GM21737 (cell line): ENCODE measurements around the gene AGPAT4.
A peak's percentile ranks its signal among the peaks of the same experiment; 100 is the strongest.
"Not testable (repeated sequence)": the region's sequence is repeated elsewhere in the genome, so short reads cannot be mapped to it uniquely, and the experiment has no call there.

ENCODE experiments used
- ATAC-seq: cut with Tn5 transposase; IDR thresholded peaks from one replicate; pipeline ENCODE4 v1.9.1; 2021; ENCODE audit warnings: mild to moderate bottlenecking, moderate library complexity; ENCODE audit not compliant: unreplicated experiment

Gene AGPAT4, protein sequence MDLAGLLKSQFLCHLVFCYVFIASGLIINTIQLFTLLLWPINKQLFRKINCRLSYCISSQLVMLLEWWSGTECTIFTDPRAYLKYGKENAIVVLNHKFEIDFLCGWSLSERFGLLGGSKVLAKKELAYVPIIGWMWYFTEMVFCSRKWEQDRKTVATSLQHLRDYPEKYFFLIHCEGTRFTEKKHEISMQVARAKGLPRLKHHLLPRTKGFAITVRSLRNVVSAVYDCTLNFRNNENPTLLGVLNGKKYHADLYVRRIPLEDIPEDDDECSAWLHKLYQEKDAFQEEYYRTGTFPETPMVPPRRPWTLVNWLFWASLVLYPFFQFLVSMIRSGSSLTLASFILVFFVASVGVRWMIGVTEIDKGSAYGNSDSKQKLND

DNA sequence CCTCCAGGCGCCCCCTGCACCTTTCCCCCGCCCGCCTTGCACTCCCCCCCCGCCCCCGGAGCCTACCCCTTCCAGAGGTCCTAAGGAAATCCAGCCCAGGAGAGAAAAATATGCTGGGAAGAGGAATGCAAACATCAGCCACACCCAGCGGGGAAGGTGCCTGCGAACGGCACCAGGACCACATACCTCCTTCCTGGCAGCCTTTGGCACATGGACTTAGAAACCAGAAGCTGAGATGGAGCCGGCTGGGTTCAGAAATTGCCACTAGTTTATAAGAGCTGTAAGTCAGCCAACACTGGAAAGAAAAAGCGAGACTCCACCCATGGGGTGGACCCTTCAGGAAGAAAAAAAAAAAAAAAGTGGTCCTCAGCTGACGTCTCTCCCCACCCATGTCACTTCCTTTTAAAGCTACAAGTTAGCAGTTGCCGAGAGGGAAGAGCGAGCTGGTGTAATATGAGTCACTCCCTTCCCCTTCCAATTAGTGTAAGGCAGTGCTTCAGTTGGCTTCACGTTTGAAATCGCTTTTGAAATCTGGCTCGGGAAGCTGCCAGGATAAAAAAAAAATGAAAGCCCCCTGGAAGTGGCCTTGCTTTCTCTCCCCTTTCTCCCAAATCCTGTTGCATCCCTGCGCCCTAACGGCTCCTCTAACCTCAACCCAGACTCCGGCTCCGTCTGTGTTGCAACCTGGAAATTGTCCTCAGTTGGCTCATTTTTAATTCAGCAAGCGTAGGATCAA lies at the start of gene AGPAT4:
AGPAT4 (minus strand) TSS at position 310 of the 736 bp plus-strand sequence. CDS start 41,848 bp downstream, outside the sequence.
- ATAC-seq: peak; percentile 99

DNA sequence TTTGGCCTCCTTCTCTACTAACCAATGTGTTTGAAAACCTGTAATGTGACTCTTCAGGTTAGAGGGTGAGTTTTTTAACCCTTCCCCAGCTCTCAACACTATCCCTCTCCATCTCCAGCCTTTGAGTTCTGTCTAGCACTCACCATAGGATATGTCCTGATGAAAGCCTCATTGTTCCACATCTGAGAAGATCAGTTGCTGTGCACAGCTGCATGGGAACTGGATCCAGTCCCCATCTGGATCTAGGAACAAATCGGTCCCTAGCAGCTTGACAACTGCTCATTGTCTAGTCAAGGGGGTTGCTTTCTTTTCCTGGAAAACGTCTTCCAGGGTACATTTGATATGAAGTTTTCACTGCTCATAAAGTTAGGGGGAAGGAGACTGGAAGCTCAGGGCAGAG lies 45.4 kb upstream of the AGPAT4 start:
- no peak for ATAC-seq

DNA sequence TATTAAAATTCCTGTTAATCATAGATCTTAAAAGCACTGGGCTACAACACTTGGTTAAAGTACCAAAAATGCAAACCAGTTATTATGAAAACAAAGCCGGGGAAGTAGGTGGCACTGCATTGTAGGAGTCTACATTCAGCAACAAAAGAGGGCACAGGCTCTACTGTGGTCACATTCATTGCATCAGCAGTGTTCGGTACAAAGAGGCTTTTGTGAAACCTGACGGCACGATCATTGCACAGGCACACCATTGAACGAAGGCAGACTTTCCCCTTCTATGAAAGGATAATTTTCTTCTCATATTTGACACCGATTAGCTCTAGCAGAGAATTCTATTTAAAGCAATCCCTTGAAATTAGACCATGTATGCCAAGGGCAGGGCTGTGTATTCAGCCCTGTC lies 44.6 kb upstream of the AGPAT4 start:
- no peak for ATAC-seq

DNA sequence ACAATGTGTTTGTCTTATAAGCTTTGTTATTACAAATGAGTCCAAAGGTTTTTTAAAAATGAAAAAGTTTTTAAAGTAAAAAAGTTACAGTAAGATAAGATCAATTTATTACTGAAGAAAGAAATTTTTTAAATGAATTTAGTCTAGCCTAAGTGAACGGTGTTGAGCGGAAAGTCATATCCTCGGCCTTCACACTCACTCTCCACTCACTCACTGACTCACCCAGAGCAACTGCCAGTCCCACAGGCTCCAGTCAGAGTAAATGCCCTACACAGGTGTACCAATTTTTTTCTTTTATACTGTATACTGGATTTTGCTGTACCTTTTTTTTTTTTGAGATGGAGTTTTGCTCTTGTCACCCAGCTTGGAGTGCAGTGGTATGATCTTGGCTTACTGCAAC lies 42.7 kb upstream of the AGPAT4 start:
- ATAC-seq: no peak

DNA sequence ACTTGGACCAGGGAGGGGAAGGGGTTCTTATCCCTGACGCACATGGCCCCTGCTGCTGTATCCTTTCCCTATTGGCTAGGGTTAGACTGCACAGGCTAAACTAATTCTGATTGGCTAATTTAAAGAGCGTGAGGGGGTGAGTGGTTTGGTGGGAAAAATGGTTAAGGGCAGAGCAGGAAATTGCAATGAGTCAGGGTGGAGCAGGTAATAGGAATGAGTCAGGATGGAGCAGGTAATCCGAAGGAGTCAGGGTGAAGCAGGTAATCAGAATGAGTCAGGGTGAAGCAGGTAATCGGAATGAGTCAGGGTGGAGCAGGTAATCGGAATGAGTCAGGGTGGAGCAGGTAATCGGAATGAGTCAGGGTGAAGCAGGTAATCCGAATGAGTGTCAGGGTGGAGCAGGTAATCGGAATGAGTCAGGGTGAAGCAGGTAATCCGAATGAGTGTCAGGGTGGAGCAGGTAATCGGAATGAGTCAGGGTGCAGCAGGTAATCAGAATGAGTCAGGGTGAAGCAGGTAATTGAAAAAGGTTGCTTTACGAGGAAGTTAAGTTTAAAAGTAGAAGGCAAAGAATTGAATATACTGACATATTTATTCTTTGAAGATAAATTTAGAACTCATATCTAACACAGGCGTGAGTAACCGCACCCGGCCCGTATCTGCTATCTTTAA lies 41.5 kb upstream of the AGPAT4 start:
- not testable (repeated sequence) for ATAC-seq

DNA sequence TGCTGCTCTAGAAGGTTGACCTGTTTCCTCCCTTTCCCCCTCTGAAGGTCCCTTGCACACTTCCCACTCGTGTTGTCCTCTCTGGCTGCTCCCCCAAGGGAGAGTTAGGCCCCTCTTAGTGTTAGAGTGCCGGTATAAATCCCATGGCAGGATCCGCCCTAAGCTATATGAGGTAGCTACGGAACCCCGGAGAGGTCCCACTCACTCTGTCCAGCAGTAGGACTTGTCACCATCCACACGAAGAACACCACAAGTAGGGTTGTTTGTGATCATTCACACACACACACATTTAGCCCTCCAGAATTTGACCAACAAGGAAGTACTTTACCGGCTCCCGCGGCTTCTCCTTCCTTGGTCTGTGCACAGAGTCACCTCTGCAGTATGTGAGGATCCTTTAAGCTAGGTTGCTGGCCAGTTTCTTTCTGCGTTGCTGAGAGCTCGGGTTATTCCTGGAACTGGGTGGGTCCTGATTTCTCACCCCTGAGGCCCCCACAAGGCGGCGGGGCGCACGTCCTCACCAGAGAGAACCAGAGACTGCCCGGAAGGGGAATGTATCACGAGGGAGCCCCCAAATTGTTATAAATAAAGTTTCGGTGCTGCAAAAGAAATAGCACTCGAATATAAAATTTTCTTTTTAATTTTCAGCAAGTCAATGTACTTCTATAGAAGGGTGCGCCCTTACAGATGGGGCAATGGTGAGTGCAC lies 40.8 kb upstream of the AGPAT4 start:
- not testable (repeated sequence) for ATAC-seq

DNA sequence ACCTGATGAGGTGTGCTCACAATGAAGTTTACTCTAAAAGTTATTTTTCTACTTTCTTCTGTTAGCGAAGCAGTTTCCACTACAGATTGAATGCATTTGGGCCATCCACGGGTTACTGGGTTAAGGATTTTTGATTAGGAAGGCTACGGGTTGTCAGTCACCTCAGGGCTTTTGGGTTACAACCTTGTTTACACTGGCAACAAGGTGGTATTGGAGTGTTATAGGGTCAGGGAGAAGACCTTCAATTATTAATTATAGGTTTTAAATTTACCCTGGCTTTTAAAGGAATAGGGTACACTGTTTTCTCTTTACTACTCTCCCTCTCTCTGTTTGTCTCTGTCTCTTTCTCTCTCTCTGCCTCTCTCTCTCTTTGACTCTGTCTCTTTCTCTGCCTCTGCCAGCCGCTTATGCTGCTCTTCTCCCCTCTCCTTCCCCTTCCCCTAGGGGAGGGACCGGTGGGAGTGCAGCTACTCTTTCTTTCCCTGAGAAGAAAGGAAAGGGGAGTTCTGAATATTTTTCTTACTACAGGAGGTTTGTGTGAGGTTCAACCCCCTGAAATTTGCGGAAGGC lies 40.2 kb upstream of the AGPAT4 start:
- ATAC-seq: no peak

DNA sequence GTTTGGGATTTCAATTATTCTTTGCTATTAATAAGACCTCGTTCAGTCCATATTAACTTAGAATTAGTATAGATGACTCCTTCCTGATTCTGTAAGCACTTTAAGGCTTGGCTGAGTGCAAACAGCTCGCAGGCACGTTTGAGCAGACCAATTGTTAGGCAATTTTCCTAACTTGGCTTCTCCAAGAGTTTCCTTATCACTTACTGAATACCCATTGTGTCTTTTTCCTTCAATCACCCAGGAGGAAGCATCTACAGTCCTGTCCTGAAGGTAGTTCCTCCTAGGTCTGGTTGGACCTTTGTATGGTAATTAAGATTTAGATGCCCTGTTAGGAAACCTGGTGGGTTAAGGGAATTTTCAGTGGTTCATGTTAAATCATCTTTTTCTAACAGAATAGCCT lies 39.6 kb upstream of the AGPAT4 start:
- not testable (repeated sequence) for ATAC-seq

DNA sequence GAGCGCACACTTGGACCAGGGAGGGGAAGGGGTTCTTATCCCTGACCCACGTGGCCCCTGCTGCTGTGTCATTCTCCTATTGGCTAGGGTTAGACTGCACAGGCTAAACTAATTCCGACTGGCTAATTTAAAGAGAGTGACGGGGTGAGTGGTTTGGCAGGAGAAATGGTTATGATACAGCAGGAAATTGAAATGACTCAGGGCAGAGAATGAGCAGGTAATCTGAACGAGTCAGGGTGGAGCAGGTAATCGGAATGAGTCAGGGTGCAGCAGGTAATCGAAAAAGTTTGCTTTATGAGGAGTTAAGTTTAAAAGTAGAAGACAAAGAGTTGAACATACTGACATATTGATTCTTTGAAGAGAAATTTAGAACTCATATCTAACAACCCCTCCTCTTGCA lies 35.9 kb upstream of the AGPAT4 start:
- not testable (repeated sequence) for ATAC-seq

DNA sequence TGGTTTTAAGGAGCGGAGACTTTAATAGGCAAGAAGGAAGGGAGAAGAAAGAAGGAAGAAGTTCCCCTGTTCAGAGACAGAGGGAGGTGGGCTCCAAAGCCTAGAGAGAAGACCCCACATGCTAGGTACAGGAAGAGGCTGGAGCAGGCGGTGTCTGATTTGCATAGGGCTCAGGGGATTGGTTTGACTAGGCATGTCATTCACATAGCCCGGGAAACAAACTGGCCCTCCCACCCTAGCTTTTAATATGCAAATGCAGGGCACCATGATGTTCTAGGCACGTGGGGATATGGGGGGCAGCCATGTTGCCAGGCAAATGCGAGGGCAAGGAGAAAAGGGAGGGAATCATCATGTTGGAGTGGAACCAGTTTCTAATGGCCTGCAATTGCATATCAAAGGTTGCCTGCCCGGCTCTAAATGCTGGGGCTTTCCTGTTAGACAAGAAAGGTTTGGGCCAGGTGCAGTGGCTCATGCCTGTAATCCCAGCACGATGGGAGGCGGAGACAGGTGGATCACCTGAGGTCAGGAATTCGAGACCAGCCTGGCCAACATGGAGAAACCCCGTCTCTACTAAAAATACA lies 34.3 kb upstream of the AGPAT4 start:
- no peak for ATAC-seq

DNA sequence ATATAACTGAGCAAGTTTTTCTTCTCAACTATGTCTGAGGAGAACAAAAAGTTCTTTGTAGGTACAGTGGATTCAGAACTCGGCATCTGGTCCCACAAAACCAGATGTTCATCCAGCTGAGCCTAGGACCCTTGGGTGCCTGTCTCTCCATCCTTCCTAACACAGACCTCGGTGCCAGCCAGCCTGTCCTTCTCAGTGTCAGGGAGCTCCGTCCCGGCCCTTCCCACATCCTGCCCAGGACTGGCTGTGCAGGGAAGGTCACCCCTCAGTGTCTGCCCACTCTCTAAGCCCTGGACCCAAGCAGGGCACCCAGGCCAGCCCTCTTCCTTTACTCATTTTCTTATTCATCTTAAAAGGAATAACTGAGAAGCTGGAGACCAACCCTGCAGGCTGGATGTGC lies 32.0 kb upstream of the AGPAT4 start:
- ATAC-seq: no peak

DNA sequence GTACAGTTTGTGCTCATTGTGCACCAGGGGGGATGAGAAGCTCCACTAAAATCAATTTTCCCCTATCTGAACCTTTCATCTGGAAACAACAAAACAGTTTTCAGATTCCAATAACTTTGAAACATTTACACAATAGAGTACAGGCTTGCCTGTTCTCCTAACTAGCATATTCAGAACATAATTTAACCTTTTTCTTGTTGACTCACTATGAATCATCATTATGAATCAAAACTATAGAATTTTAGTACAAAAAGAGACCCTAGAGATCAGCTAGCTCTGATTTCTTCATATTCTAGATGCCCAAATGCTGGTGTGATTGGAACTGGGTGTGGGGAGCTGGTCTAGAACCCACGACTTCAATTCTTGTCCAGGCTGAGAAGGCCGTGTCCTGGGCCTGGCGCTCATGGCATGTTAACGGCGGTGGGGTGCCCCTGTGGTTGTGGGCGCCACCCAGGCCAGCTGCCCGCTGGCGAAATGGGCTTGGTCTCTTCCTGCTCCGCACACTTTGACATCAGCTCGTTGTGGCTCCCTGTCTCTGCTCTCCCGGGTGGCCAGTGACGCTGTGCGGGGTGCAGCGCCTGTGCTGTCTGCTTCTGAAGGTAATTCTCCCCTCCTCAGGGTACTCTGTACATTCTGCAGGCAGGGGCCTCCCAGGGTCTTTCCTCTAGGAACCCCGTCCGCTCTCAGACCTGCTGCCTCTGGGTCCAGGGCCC lies 29.9 kb upstream of the AGPAT4 start:
- no peak for ATAC-seq

DNA sequence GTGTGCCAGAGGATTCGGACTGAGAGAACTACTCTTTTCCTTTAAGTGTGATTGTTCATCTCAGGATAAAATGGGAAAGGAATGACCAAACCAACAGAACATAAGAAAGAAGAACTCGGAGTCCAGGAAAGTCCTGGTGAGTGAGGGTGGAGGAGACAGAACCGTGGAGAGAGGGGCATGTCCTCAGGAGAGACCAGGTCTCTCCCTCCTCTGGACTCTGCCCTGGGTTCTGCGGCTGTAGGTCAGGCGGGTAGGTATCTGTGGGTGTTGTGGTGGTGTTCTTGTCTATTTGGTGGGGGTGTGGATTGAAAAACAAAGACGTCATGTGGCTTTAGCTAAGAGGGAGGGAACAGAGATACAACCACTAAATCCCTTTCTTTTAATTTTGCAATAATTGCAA lies 29.1 kb upstream of the AGPAT4 start:
- ATAC-seq: no peak

DNA sequence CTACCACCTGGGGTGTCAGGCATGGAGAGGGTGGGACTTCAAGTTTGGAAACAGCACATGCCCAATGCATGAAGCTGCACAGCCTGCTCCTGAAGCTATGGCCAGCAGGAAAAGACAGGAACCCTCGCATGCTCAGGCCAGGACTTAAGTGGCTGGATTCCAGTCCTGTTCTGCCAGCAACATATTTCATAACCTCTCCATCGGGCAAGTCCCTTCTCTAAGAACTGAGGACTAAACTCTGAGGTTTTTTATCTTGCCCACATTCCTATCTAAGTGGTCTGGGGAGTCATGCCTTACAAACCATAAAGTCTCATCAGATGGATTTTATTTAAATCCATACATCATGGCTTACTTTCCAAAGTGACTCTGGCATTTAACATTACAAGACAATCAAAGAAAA lies 27.5 kb upstream of the AGPAT4 start:
- no peak for ATAC-seq

DNA sequence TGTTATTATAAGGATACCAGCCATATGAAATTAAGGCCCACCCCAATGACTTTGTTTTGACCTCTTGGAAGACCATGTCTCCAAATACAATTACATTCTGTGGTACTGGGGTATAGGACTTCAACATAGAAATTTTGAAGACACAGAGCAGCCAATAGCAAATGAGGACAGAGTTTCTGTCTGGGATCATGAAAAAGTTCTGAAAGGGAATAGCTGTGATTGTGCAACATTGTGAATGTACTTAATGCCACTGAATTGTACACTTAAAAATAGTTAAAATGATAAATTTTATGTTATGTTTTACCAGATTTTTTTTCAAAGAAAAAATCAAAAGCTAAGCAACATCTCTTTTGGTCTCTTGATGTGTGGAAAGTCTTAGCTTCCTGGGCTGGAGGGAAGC lies 27.0 kb upstream of the AGPAT4 start:
- no peak for ATAC-seq

DNA sequence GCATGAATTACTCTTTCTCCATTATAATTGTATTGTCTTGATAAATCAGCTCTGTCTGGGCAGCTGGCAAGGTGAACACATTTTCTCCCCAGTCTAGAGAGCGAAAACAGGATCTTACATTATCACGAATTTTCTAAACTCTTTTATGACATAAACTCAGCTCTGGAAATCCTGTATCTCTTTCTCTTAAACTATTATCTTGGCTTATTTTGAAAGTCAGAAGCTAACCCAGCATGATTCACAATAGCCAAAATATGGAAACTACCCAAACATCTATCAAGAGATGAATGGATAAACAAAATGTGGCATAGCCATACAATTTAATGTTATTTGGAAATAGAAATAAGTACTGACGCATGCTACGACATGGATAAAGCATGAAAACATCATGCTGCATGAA lies 25.9 kb upstream of the AGPAT4 start:
- no peak for ATAC-seq

DNA sequence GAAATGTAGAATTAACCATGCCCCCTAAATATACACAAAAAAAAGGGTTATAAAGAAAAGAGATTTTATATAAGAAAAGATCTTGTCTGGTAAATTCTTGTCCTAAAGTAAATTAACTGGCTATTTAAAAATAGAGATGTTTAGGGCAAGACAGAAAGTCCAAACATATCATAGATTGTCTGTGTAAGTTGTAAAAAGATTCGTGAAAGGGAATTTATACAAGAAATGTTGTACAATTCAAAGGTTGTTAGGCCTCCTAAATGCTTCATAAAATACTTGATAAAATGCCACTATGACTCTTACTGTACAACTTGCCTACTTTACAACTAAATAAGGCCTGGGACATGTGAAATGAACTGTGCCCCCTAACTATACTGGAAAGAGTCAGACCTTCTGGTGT lies 21.9 kb upstream of the AGPAT4 start:
- no peak for ATAC-seq

DNA sequence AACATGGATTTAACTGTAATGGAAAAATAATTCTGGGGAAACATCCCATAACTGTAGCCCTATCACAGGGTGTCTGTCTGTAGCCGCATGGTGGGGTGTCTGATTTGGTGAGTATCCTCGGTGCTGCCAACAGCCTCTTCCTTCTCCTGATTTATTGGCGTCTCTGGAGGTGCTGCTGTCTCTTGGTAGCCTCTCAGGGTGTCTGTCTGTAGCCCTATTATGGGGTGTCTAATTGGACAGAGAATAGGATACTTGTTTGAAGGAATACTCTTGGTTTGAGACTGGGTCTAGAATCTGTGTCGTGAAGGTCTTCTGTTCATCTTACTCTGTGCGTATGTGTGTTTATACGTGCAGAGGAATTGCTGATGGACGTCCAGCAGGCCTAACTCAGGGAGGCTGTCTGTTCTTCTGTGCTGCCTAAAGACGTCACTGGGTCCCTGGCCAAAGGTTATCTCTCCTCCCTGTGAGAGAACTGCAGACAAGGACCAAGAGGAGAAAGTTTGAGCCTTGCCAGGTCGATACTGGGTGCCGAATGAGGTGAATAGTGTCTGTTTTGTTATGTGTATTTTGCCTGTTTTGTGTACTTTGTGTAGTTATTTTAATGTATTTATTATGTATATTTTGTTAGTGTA lies 18.9 kb upstream of the AGPAT4 start:
- ATAC-seq: no peak

DNA sequence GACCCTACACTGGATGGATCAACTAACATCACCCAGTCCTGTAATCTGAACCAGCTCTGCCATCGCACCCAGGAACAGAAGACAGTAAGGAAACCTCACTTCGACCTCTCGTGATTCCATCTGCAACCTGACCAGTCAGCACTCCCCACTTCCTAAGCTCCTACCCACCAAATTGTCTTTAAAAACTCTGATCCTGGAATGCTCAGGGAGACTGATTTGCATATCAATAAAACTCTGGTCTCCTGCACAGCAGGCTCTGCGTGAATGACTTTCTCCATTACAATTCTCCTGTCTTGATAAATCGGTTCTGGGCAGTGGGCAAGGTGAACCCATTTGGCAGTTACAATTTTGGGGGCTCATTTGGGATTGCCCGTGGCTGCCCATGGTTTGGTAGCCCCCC lies 18.3 kb upstream of the AGPAT4 start:
- ATAC-seq: no peak
